Esophagus squamous epithelium (tissue), 5 donors: ENCODE measurements around the gene ITGAL. TPM values are rescaled to one million over a fixed set of nuclear protein-coding genes. Genes with fewer than 3 reads are reported as not detected.
A peak's percentile ranks its signal among the peaks of the same experiment; 100 is the strongest.

Experiments
- DNase-seq: peaks from one replicate; lab custom pipeline; 2025; lab: John Stamatoyannopoulos, UW
- H3K27ac ChIP-seq, 4 donors: fragments of 200-600 bp; sonication (generic); one replicate each; pipeline ENCODE4 v1.5.1; 2016 to 2019; ENCODE audit warnings: mild to moderate bottlenecking in 1 of 4
- H3K27me3 ChIP-seq, 4 donors: fragments of 200-600 bp; sonication (generic); 1 replicate in 3 of 4; 2 replicates in 1 of 4; pipeline versions ENCODE4 v1.5.1 to v1.6.0; 2017 to 2021; ENCODE audit warnings: antibody characterized with exemption in 1 of 4
- H3K36me3 ChIP-seq, 3 donors: fragments of 200-600 bp; sonication (generic); one replicate each; pipeline ENCODE4 v1.5.1; 2016 to 2019
- H3K4me1 ChIP-seq, 3 donors: fragments of 200-600 bp; sonication (generic); one replicate each; pipeline ENCODE4 v1.5.1; 2017 to 2019
- H3K4me3 ChIP-seq, 4 donors: fragments of 200-600 bp; sonication (generic); 1 replicate in 3 of 4; 2 replicates in 1 of 4; pipeline ENCODE4 v1.5.1; 2016 to 2019; ENCODE audit warnings: mild to moderate bottlenecking in 2 of 4, moderate library complexity in 1 of 4
- H3K9me3 ChIP-seq, 3 donors: fragments of 200-600 bp; sonication (generic); one replicate each; pipeline ENCODE4 v1.5.1; 2016 to 2019
- CTCF ChIP-seq, 6 experiments: fragments of 450-650 bp in 4 of 6; fragments of 200-600 bp in 2 of 6; sonication (generic) in 2 of 6; IDR thresholded peaks; one replicate each; pipeline ENCODE4 v1.5.1; 2016 to 2019; ENCODE audit warnings: antibody characterized with exemption in 6 of 6, mild to moderate bottlenecking in 4 of 6, moderate library complexity in 4 of 6
- POLR2A ChIP-seq, 4 donors: fragments of 450-650 bp; IDR thresholded peaks; one replicate each; pipeline ENCODE4 v1.6.1; 2017; ENCODE audit warnings: antibody characterized with exemption in 4 of 4, mild to moderate bottlenecking in 4 of 4, moderate library complexity in 3 of 4
- WGBS, 2 donors: methylation state at CpG; one replicate each; pipeline ENCODE4 v1.1.5; 2018; 5-methylcytosine and 5-hydroxymethylcytosine counted together
- intact Hi-C: fragments of 100-400 bp; cut with DNase I; formaldehyde crosslinking; loops from one replicate; pipeline ENCODE4 v1.15.0; 2022
- total RNA-seq, 4 donors: library from RNA; depleted of rRNA; stranded (reverse); fragments of >200 nt; gene quantifications; one replicate each; pipeline ENCODE4 v1.1.0, GENCODE V29; 2016
- donor health status: DM: yes; HTN: yes; CAD: no.

Gene ITGAL
- total RNA-seq, 4 donors from 2014 or later, result 1.3 to 4.4 (median 2.4) TPM

- TF ChIP-seq CTCF (IDR thresholded peaks at IDR 0.05), result no peak
- H3K4me3 ChIP-seq, result no peak overlapping the region
- H3K36me3 ChIP-seq, result peaks cover 0 to 6% (median 0%) of the 10 kb centered on the region in 3 donors
- H3K4me1 ChIP-seq, result peaks cover 21 to 47% (median 32%) of the 10 kb centered on the region in 3 donors
- intact Hi-C loops, result no loop called here
- no peak for DNase-seq
- H3K27ac ChIP-seq, result peak overlapping the region; percentile 63 to 83 (median 68)
- 55 to 59% methylated on average over 9 to 14 of the region's 14 CpGs for WGBS, 2 donors
- H3K27me3 ChIP-seq, result no peaks in the 10 kb centered on the region
- no peaks in the 10 kb centered on the region for H3K9me3 ChIP-seq
Observed at GRCh38 chr16:30567160-30567990, 94.8 kb downstream of the ITGAL start.

GRCh38 chr16:30567991-30568638, 95.6 kb downstream of the ITGAL start:
- Histone ChIP-seq H3K27me3 (no peaks in the 10 kb centered on the region), H3K4me1 (peaks cover 27 to 53% (median 36%) of the 10 kb centered on the region in 3 donors), H3K4me3 (no peak overlapping the region), H3K27ac (peak overlapping the region; percentile 63 to 83 (median 68)), H3K36me3 (peaks cover 0 to 6% (median 0%) of the 10 kb centered on the region in 3 donors), H3K9me3 (no peaks in the 10 kb centered on the region)
- intact Hi-C loops, result no loop called here
- 15 to 19% methylated on average over 6 of the region's 6 CpGs for WGBS, 2 donors
- peak in 1 of 4 donors; percentile 50 for TF ChIP-seq POLR2A (IDR thresholded peaks at IDR 0.05)
- no peak for TF ChIP-seq CTCF (IDR thresholded peaks at IDR 0.05)
- DNase-seq, result no peak

- Histone ChIP-seq H3K36me3 (peaks cover 0 to 6% (median 0%) of the 10 kb centered on the region in 3 donors), H3K4me1 (peaks cover 27 to 53% (median 36%) of the 10 kb centered on the region in 3 donors), H3K27me3 (no peaks in the 10 kb centered on the region), H3K27ac (no peak overlapping the region), H3K9me3 (no peaks in the 10 kb centered on the region), H3K4me3 (no peak overlapping the region)
- intact Hi-C loops, result no loop called here
- WGBS, 2 donors, result 84 to 91% methylated on average over 3 of the region's 3 CpGs
- no peak for DNase-seq
- no peak for TF ChIP-seq CTCF (IDR thresholded peaks at IDR 0.05)
Observed at GRCh38 chr16:30569281-30569680, 96.7 kb downstream of the ITGAL start.

GRCh38 chr16:30569746-30570635, 97.4 kb downstream of the ITGAL start:
- H3K9me3 ChIP-seq, result no peaks in the 10 kb centered on the region
- H3K4me3 ChIP-seq, result peak overlapping the region in 3 of 4 donors; percentile 60 to 87 (median 85)

More at GRCh38 chr16:30569746-30570635, 97.4 kb downstream of the ITGAL start:
- intact Hi-C loops, result no loop called here
- H3K4me1 ChIP-seq, result peaks cover 27 to 53% (median 36%) of the 10 kb centered on the region in 3 donors
- peak overlapping the region; percentile 91 to 99 (median 96) for H3K27ac ChIP-seq
- TF ChIP-seq POLR2A (IDR thresholded peaks at IDR 0.05) (no peak), CTCF (IDR thresholded peaks at IDR 0.05) (no peak)
- WGBS, 2 donors, result 81 to 86% methylated on average over 18 to 22 of the region's 44 CpGs
- no peak for DNase-seq
- no peaks in the 10 kb centered on the region for H3K27me3 ChIP-seq
- peaks cover 0 to 6% (median 0%) of the 10 kb centered on the region in 3 donors for H3K36me3 ChIP-seq
